Measurements from ENCODE around the gene LCNL1.

- TF ChIP-seq CTCF (IDR thresholded peaks at IDR 0.05; ENCODE audit: low read depth, low read length, missing input control) (no peak), TAF1 (conservative IDR thresholded peaks at IDR 0.05) (no peak)
Observed at GRCh38 chr9:137015540-137015930, 32.7 kb downstream of the LCNL1 start.
